ENCODE data around the gene FABP1.

The FABP1 gene

GRCh38 chr2:88086401-88086800, 41.5 kb downstream of the FABP1 start:
- TF ChIP-seq CTCF (conservative IDR thresholded peaks at IDR 0.05; ENCODE audit: low read depth, low read length), result no peak
- no peaks in the 10 kb centered on the region for H3K79me2 ChIP-seq (ENCODE audit: insufficient read depth, low read depth)
- no peak overlapping the region for H3K9ac ChIP-seq
- no peaks in the 10 kb centered on the region for H3K4me1 ChIP-seq (ENCODE audit: low read depth, poor library complexity, severe bottlenecking)
- no peaks in the 10 kb centered on the region for H4K20me1 ChIP-seq (ENCODE audit: insufficient read depth)
- no peaks in the 10 kb centered on the region for H3K27me3 ChIP-seq (ENCODE audit: insufficient read depth, low read depth)
- H2AFZ ChIP-seq (ENCODE audit: low read depth), result no peak overlapping the region
- H3K4me3 ChIP-seq (IDR thresholded peaks at IDR 0.05; ENCODE audit: insufficient read depth, low read depth, low read length), result no peak overlapping the region
- H3K36me3 ChIP-seq (ENCODE audit: insufficient read depth), result no peaks in the 10 kb centered on the region
- H3K4me2 ChIP-seq, result no peak overlapping the region
- no peak overlapping the region for H3K27ac ChIP-seq

GRCh38 chr2:88085602-88086001, 42.3 kb downstream of the FABP1 start:
- Histone ChIP-seq H4K20me1 (ENCODE audit: insufficient read depth) (no peaks in the 10 kb centered on the region), H3K27me3 (ENCODE audit: insufficient read depth, low read depth) (no peaks in the 10 kb centered on the region), H3K36me3 (ENCODE audit: insufficient read depth) (no peaks in the 10 kb centered on the region), H3K4me3 (IDR thresholded peaks at IDR 0.05; ENCODE audit: insufficient read depth, low read depth, low read length) (no peak overlapping the region), H2AFZ (ENCODE audit: low read depth) (no peak overlapping the region), H3K4me2 (no peak overlapping the region), H3K4me1 (ENCODE audit: low read depth, poor library complexity, severe bottlenecking) (no peaks in the 10 kb centered on the region), H3K9ac (no peak overlapping the region), H3K79me2 (ENCODE audit: insufficient read depth, low read depth) (no peaks in the 10 kb centered on the region), H3K27ac (no peak overlapping the region)
- TF ChIP-seq CTCF (conservative IDR thresholded peaks at IDR 0.05; ENCODE audit: low read depth, low read length), result no peak

- Histone ChIP-seq H2AFZ (ENCODE audit: low read depth) (no peak overlapping the region), H3K4me3 (IDR thresholded peaks at IDR 0.05; ENCODE audit: insufficient read depth, low read depth, low read length) (no peak overlapping the region), H3K79me2 (ENCODE audit: insufficient read depth, low read depth) (no peaks in the 10 kb centered on the region), H3K9ac (no peak overlapping the region), H3K36me3 (ENCODE audit: insufficient read depth) (no peaks in the 10 kb centered on the region), H3K4me2 (no peak overlapping the region), H4K20me1 (ENCODE audit: insufficient read depth) (no peaks in the 10 kb centered on the region), H3K27ac (no peak overlapping the region), H3K27me3 (ENCODE audit: insufficient read depth, low read depth) (no peaks in the 10 kb centered on the region), H3K4me1 (ENCODE audit: low read depth, poor library complexity, severe bottlenecking) (no peaks in the 10 kb centered on the region)
- no peak for TF ChIP-seq CTCF (conservative IDR thresholded peaks at IDR 0.05; ENCODE audit: low read depth, low read length)
Observed at GRCh38 chr2:88085099-88085498, 42.8 kb downstream of the FABP1 start.

GRCh38 chr2:88082781-88083180, 45.1 kb downstream of the FABP1 start:
- no peaks in the 10 kb centered on the region for H3K4me1 ChIP-seq (ENCODE audit: low read depth, poor library complexity, severe bottlenecking)
- H3K27me3 ChIP-seq (ENCODE audit: insufficient read depth, low read depth), result no peaks in the 10 kb centered on the region
- H3K4me2 ChIP-seq, result no peak overlapping the region
- no peak overlapping the region for H3K9ac ChIP-seq
- no peak overlapping the region for H2AFZ ChIP-seq (ENCODE audit: low read depth)
- no peaks in the 10 kb centered on the region for H3K79me2 ChIP-seq (ENCODE audit: insufficient read depth, low read depth)
- H4K20me1 ChIP-seq (ENCODE audit: insufficient read depth), result no peaks in the 10 kb centered on the region
- TF ChIP-seq CTCF (conservative IDR thresholded peaks at IDR 0.05; ENCODE audit: low read depth, low read length), result no peak
- H3K27ac ChIP-seq, result no peak overlapping the region
- H3K4me3 ChIP-seq (IDR thresholded peaks at IDR 0.05; ENCODE audit: insufficient read depth, low read depth, low read length), result no peak overlapping the region
- H3K36me3 ChIP-seq (ENCODE audit: insufficient read depth), result no peaks in the 10 kb centered on the region

All from KMS-11 (cell line).